GM12872 (cell line): ENCODE results near the gene CD300H.

Experiments
- CTCF ChIP-seq: IDR thresholded peaks from 3 replicates; pipeline ENCODE4 v1.5.1; 2011; ENCODE audit warnings: low read depth, mild to moderate bottlenecking, low read length, moderate library complexity; ENCODE audit not compliant: insufficient read depth

Gene CD300H

GRCh38 chr17:74604761-74605160 lies 37.5 kb upstream of the CD300H start:
- no peak for TF ChIP-seq CTCF

GRCh38 chr17:74604200-74604599 lies 36.9 kb upstream of the CD300H start:
- no peak for TF ChIP-seq CTCF

GRCh38 chr17:74603746-74604145 lies 36.4 kb upstream of the CD300H start:
- TF ChIP-seq CTCF: no peak

GRCh38 chr17:74603037-74603635 lies 35.8 kb upstream of the CD300H start:
- no peak for TF ChIP-seq CTCF

- TF ChIP-seq CTCF: peak; percentile 78
These were observed 34.7 kb upstream of the CD300H start for GRCh38 chr17:74601944-74602572.

- TF ChIP-seq CTCF: no peak
These were observed 32.2 kb upstream of the CD300H start for GRCh38 chr17:74599448-74599939.

GRCh38 chr17:74599023-74599399 lies 31.7 kb upstream of the CD300H start:
- no peak for TF ChIP-seq CTCF
